OCI-LY7 (cell line): ENCODE results near the gene OGFOD3. TPM values are rescaled to one million over a fixed set of nuclear protein-coding genes. Genes with fewer than 3 reads are reported as not detected.

Experiments used
- BruUV-seq: library from RNA; stranded (reverse); fragments of 400-500 nt; replicated peaks from 2 replicates; lab custom pipeline; 2021; lab: Mats Ljungman, UMichigan
- CTCF ChIA-PET: fragments of 300-600 bp; sonication (Branson Sonifier 250); formaldehyde crosslinking; loops from one replicate; lab custom pipeline; 2022; ENCODE audit warnings: antibody characterized with exemption; ENCODE audit not compliant: unreplicated experiment; lab: Charles Lee
- POLR2A ChIA-PET: fragments of 300-600 bp; sonication (Branson Sonifier 250); formaldehyde crosslinking; loops from one replicate; lab custom pipeline; 2022; ENCODE audit warnings: antibody characterized with exemption; lab: Charles Lee
- DNase-seq: peaks from one replicate; pipeline ENCODE4 v3.0.0-alpha.2; 2015; ENCODE audit warnings: low spot score
- H2AFZ ChIP-seq: fragments of 200-600 bp; sonication (generic), shearing (Covaris generic); 2 replicates; pipeline ENCODE4 v1.6.1; 2014; ENCODE audit warnings: mild to moderate bottlenecking, antibody characterized with exemption, low read length, moderate library complexity
- H3K27ac ChIP-seq: fragments of 200-600 bp; sonication (generic); 2 replicates; pipeline ENCODE4 v1.5.1; 2014; ENCODE audit warnings: mixed run types, low read depth, mild to moderate bottlenecking, moderate library complexity, low read length, inconsistent platforms; ENCODE audit not compliant: poor library complexity, severe bottlenecking
- H3K36me3 ChIP-seq: fragments of 200-600 bp; sonication (generic); 2 replicates; pipeline ENCODE4 v1.6.1; 2014; ENCODE audit warnings: mild to moderate bottlenecking, antibody characterized with exemption, low read length, moderate library complexity, mixed read lengths; ENCODE audit not compliant: insufficient read depth
- H3K4me1 ChIP-seq: fragments of 200-600 bp; sonication (generic); 2 replicates; pipeline ENCODE4 v1.5.1; 2014; ENCODE audit warnings: mild to moderate bottlenecking, low read length; ENCODE audit not compliant: insufficient read depth, poor library complexity, severe bottlenecking
- H3K4me2 ChIP-seq: fragments of 200-600 bp; sonication (generic); 2 replicates; pipeline ENCODE4 v1.6.1; 2014; ENCODE audit warnings: mild to moderate bottlenecking, low read length
- H3K4me3 ChIP-seq: fragments of 200-600 bp; sonication (generic); 2 replicates; pipeline ENCODE4 v1.5.1; 2014; ENCODE audit warnings: mild to moderate bottlenecking, low read depth, low read length; ENCODE audit not compliant: poor library complexity, severe bottlenecking
- H3K79me2 ChIP-seq: fragments of 200-600 bp; sonication (generic); 2 replicates; pipeline ENCODE4 v1.6.1; 2016; ENCODE audit warnings: low read depth, mild to moderate bottlenecking, low read length, moderate library complexity, mixed read lengths; ENCODE audit not compliant: insufficient read depth
- H3K9me2 ChIP-seq: fragments of 200-600 bp; sonication (generic); 2 replicates; pipeline ENCODE4 v1.6.1; 2016; ENCODE audit warnings: mild to moderate bottlenecking, low read length, mixed read lengths; ENCODE audit not compliant: insufficient read depth
- H3K9me3 ChIP-seq: fragments of 200-600 bp; sonication (generic); 2 replicates; pipeline ENCODE4 v1.6.1; 2014; ENCODE audit warnings: mild to moderate bottlenecking, mixed run types, low read length, mixed read lengths
- H4K20me1 ChIP-seq: fragments of 200-600 bp; sonication (generic); 2 replicates; pipeline ENCODE4 v1.6.1; 2014; ENCODE audit warnings: mild to moderate bottlenecking, antibody characterized with exemption, low read length, moderate library complexity, mixed read lengths; ENCODE audit not compliant: insufficient read depth
- EZH2phosphoT487 ChIP-seq: fragments of 200-600 bp; sonication (generic); IDR thresholded peaks from 2 replicates; pipeline ENCODE4 v1.6.1; 2018; ENCODE audit warnings: low read depth, borderline replicate concordance, mild to moderate bottlenecking, mixed run types, antibody characterized with exemption, low read length, moderate library complexity, mixed read lengths
- intact Hi-C: fragments of 100-400 bp; cut with micrococcal nuclease; formaldehyde crosslinking; loops from one replicate; pipeline ENCODE4 v1.10.0; 2022; ENCODE audit not compliant: unreplicated experiment
- total RNA-seq, 2 experiments: library from RNA; depleted of rRNA in 1 of 2; stranded (reverse); fragments of >200 nt in 1 of 2; shearing (Covaris generic) in 1 of 2; gene quantifications; 2 replicates each; pipeline ENCODE4 v1.2.3, GENCODE V29; 2014 to 2022
- TF ChIP-seq, protein P1 (sequence below): fragments of 200-600 bp; sonication (generic); conservative IDR thresholded peaks from 2 replicates; pipeline ENCODE4 v1.5.1; 2014; ENCODE audit warnings: mild to moderate bottlenecking, antibody characterized with exemption, low read length, moderate library complexity, mixed read lengths

Gene OGFOD3
- total RNA-seq, 2 experiments from 2014 or later = 55.6 to 65.2 TPM

DNA sequence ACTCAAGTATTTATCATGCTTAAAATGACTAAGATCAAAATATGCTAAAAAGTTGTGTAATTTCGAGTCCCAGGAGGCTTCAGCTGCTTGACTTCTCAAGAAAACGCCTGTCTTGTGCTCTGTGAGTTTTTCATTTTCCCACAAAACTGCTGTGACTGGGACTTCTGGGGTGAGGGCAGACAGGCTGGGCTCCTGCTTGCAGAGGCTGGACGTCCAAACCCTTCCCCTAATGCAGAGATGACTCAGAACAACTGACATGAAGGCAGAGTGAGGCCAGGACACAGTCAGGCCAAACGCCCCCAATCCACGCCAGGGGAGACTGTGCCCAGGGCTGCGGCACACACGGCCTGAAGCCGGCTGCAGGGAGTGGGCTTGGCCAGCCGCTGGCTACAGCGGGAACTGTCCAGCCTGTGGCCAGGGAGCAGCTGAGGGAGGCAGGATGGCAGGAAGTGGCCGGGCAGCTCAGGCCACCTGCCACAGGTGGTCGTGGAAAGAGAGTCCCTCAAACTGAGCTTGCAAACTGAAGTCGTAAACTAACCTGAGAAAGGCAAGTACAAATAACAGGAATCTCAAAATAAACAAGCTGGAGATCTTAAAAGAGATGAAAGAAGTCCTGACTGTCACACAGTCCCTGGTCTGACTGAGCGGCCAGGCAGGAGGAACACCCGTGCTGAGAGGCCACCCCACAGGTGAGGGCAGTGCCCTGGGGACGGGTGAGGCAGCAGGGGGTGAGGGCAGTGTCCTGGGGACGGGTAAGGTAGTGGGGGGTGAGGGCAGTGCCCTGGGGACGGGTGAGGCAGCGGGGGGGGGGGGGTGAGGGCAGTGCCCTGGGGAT lies 21.6 kb downstream of the OGFOD3 start:
- H3K4me3 ChIP-seq = no peak overlapping the region
- CTCF ChIA-PET = no interaction called here

DNA sequence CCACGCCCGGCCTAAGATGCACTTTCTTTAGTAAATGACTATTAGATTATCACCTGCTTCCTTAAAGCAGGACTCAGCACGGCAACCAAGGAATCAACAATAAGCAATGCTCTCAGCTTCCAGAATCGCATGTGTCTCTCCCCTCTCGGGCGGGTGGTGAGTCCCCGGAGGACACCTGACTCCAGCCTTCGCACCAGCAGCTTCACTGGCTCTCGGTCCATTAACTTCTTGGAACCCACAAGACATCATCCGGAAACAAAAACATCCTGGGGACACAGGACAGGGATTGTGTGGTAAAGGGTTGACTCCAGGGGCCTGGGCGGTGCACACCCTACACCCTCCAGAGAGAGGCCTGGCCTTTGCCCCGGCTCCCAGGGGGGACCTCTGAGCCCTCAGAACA lies 24.1 kb downstream of the OGFOD3 start:
- TF ChIP-seq, protein P1, sequence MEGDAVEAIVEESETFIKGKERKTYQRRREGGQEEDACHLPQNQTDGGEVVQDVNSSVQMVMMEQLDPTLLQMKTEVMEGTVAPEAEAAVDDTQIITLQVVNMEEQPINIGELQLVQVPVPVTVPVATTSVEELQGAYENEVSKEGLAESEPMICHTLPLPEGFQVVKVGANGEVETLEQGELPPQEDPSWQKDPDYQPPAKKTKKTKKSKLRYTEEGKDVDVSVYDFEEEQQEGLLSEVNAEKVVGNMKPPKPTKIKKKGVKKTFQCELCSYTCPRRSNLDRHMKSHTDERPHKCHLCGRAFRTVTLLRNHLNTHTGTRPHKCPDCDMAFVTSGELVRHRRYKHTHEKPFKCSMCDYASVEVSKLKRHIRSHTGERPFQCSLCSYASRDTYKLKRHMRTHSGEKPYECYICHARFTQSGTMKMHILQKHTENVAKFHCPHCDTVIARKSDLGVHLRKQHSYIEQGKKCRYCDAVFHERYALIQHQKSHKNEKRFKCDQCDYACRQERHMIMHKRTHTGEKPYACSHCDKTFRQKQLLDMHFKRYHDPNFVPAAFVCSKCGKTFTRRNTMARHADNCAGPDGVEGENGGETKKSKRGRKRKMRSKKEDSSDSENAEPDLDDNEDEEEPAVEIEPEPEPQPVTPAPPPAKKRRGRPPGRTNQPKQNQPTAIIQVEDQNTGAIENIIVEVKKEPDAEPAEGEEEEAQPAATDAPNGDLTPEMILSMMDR = no peak
- no peak for TF ChIP-seq EZH2phosphoT487
- Histone ChIP-seq H3K27ac (no peak overlapping the region), H3K9me3 (no peaks in the 10 kb centered on the region), H4K20me1 (no peaks in the 10 kb centered on the region), H3K9me2 (no peaks in the 10 kb centered on the region), H3K79me2 (no peaks in the 10 kb centered on the region), H3K36me3 (peaks cover 8% of the 10 kb centered on the region; the same call in 1 of the 2 replicates), H3K4me1 (no peaks in the 10 kb centered on the region), H3K4me3 (no peak overlapping the region), H2AFZ (no peak overlapping the region), H3K4me2 (no peak overlapping the region)
- POLR2A ChIA-PET = interaction anchor here (0.7 kb wide), 1 partner anchor 52 kb away, joined by 3 read pairs; no protein-coding TSS in a partner anchor
- BruUV-seq = no TSS peak
- intact Hi-C loops = no loop called here
- no peak for DNase-seq
- CTCF ChIA-PET = interaction anchor here (0.6 kb wide), 1 partner anchor 337 kb away, joined by 4 read pairs; no protein-coding TSS in a partner anchor

More for the DNA sequence above, 21.6 kb downstream of the OGFOD3 start:
- H2AFZ ChIP-seq = no peak overlapping the region
- no peaks in the 10 kb centered on the region for H3K9me2 ChIP-seq
- H3K79me2 ChIP-seq = no peaks in the 10 kb centered on the region
- H3K36me3 ChIP-seq = peaks cover 19% of the 10 kb centered on the region
- POLR2A ChIA-PET = no interaction called here
- H3K4me2 ChIP-seq = no peak overlapping the region
- H3K9me3 ChIP-seq = no peaks in the 10 kb centered on the region
- no peaks in the 10 kb centered on the region for H4K20me1 ChIP-seq
- TF ChIP-seq, protein P1 = no peak
- TF ChIP-seq EZH2phosphoT487 = no peak
- no peak overlapping the region for H3K27ac ChIP-seq
- intact Hi-C loops = no loop called here
- H3K4me1 ChIP-seq = peaks cover 10% of the 10 kb centered on the region
- no TSS peak for BruUV-seq
- no peak for DNase-seq

DNA sequence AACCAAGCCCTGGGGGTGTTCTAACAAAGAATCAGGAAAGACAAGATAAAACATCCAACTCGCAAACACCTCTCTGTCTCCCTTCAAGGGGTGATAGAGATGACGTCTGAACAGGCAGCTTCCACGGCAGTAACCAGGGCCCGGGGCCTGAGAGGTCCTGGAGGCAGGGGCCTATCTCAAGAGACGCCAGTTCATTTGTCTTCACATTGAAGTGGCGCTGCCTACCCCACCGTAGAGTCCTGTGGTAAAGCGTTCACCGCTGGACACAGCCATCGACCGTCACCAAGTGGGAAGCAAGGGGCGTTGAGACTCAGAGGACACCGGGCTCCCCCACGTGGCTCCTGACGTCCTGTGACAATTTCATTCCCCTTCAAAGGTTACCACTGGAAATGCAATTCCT lies 25.4 kb downstream of the OGFOD3 start:
- CTCF ChIA-PET = no interaction called here
- Histone ChIP-seq H3K4me1 (no peaks in the 10 kb centered on the region), H3K27ac (no peak overlapping the region), H3K79me2 (no peaks in the 10 kb centered on the region), H3K4me2 (no peak overlapping the region), H2AFZ (no peak overlapping the region), H3K9me3 (no peaks in the 10 kb centered on the region), H4K20me1 (no peaks in the 10 kb centered on the region), H3K9me2 (no peaks in the 10 kb centered on the region), H3K36me3 (peaks cover 8% of the 10 kb centered on the region; the same call in 1 of the 2 replicates), H3K4me3 (no peak overlapping the region)
- no peak for DNase-seq
- POLR2A ChIA-PET = no interaction called here
- no TSS peak for BruUV-seq
- no peak for TF ChIP-seq EZH2phosphoT487
- TF ChIP-seq, protein P1 = no peak
- intact Hi-C loops = no loop called here
